Stimulated activated CD8-positive, alpha-beta memory T cell treated with anti-CD3 and anti-CD28 coated beads, Interleukin-12 subunit alpha, Interleukin-12 subunit beta, amount 100 ng/mL, for 4 hours (primary cell): Measurements from ENCODE around the gene SPTBN4.

Experiments
- DNase-seq: peaks from one replicate; pipeline ENCODE4 v3.0.0-alpha.2; 2020; ENCODE audit warnings: low read depth

The SPTBN4 gene

GRCh38 chr19:40604647-40605215 is 137.9 kb downstream of the SPTBN4 start:
- DNase-seq = no peak

GRCh38 chr19:40605216-40605971 is 138.6 kb downstream of the SPTBN4 start:
- DNase-seq = peak; percentile 75

GRCh38 chr19:40607311-40608239 is 140.8 kb downstream of the SPTBN4 start:
- DNase-seq = no peak

- DNase-seq = no peak
These were observed 141.4 kb downstream of the SPTBN4 start for GRCh38 chr19:40608240-40608621.

- DNase-seq = no peak
These were observed 142.2 kb downstream of the SPTBN4 start for GRCh38 chr19:40608957-40609356.

GRCh38 chr19:40609561-40610395 is 143.0 kb downstream of the SPTBN4 start:
- DNase-seq = peak; percentile 79

GRCh38 chr19:40610396-40611064 is 143.7 kb downstream of the SPTBN4 start:
- peak; percentile 39 for DNase-seq

GRCh38 chr19:40611096-40611495 is 144.3 kb downstream of the SPTBN4 start:
- DNase-seq = no peak

GRCh38 chr19:40611900-40612698 is 145.3 kb downstream of the SPTBN4 start:
- DNase-seq = no peak

GRCh38 chr19:40612831-40613689 is 146.3 kb downstream of the SPTBN4 start:
- peak; percentile 58 for DNase-seq

- peak; percentile 78 for DNase-seq
These were observed 147.2 kb downstream of the SPTBN4 start for GRCh38 chr19:40613690-40614621.

GRCh38 chr19:40614622-40615411 is 148.0 kb downstream of the SPTBN4 start:
- peak; percentile 82 for DNase-seq

GRCh38 chr19:40616178-40616577 is 149.4 kb downstream of the SPTBN4 start:
- no peak for DNase-seq

GRCh38 chr19:40616941-40617340 is 150.1 kb downstream of the SPTBN4 start:
- DNase-seq = no peak

GRCh38 chr19:40617961-40618360 is 151.2 kb downstream of the SPTBN4 start:
- no peak for DNase-seq

- no peak for DNase-seq
These were observed 152.7 kb downstream of the SPTBN4 start for GRCh38 chr19:40619333-40620160.

GRCh38 chr19:40620161-40620485 is 153.3 kb downstream of the SPTBN4 start:
- no peak for DNase-seq
